HepG2 (cell line): ENCODE results near the gene MACROD2. TPM values are rescaled to one million over a fixed set of nuclear protein-coding genes. Genes with fewer than 3 reads are reported as not detected.

Experiments used
- CBX1 ChIP-seq: IDR thresholded peaks from one replicate; pipeline ENCODE4 v1.6.1; 2016; ENCODE audit warnings: antibody characterized with exemption, low read depth
- CBX5 ChIP-seq: sonication (generic); formaldehyde crosslinking; IDR thresholded peaks from 2 replicates; pipeline ENCODE4 v1.4.0; 2020; ENCODE audit warnings: missing genetic modification reagents, borderline replicate concordance
- EP300 ChIP-seq, 3 experiments: sonication (generic) in 1 of 3; formaldehyde crosslinking in 1 of 3; IDR thresholded peaks; 2 replicates each; pipeline versions ENCODE4 v1.5.1 to v1.6.1; 2011 to 2020; ENCODE audit warnings: low read depth in 2 of 3, low read length in 2 of 3, borderline replicate concordance in 1 of 3, improper control_type of control experiment in 1 of 3, mild to moderate bottlenecking in 1 of 3, missing genetic modification reagents in 1 of 3, moderate library complexity in 1 of 3
- HCFC1 ChIP-seq: fragments of 150-350 bp; IDR thresholded peaks from 2 replicates; pipeline ENCODE4 v1.6.1; 2014; ENCODE audit warnings: low read depth, low read length
- MEIS1 ChIP-seq: sonication (generic); formaldehyde crosslinking; IDR thresholded peaks from 2 replicates; pipeline ENCODE4 v1.9.0; 2021; ENCODE audit warnings: mild to moderate bottlenecking, missing genetic modification reagents, moderate library complexity, borderline replicate concordance
- SP5 ChIP-seq: IDR thresholded peaks from 2 replicates; pipeline ENCODE4 v1.6.1; 2016; ENCODE audit warnings: low read depth, borderline replicate concordance
- ZFYVE20 ChIP-seq: sonication (generic); formaldehyde crosslinking; IDR thresholded peaks from 2 replicates; pipeline ENCODE4 v1.8.0; 2023; ENCODE audit warnings: low read depth, mild to moderate bottlenecking, moderate library complexity, missing genetic modification reagents, borderline replicate concordance
- ZNF205 ChIP-seq: IDR thresholded peaks from 2 replicates; pipeline ENCODE4 v1.6.1; 2018; ENCODE audit warnings: missing biosample characterization, missing genetic modification reagents
- ZNF253 ChIP-seq: sonication (generic); formaldehyde crosslinking; IDR thresholded peaks from 2 replicates; pipeline ENCODE4 v1.8.0; 2022; ENCODE audit warnings: mild to moderate bottlenecking, missing genetic modification reagents, borderline replicate concordance
- ZNF280D ChIP-seq: sonication (generic); formaldehyde crosslinking; IDR thresholded peaks from 2 replicates; pipeline ENCODE4 v1.5.1; 2020; ENCODE audit warnings: mild to moderate bottlenecking, missing genetic modification reagents
- ZNF619 ChIP-seq: sonication (generic); formaldehyde crosslinking; IDR thresholded peaks from 2 replicates; pipeline ENCODE4 v1.4.0; 2020; ENCODE audit warnings: mild to moderate bottlenecking, missing genetic modification reagents
- ZNF746 ChIP-seq: sonication (generic); formaldehyde crosslinking; IDR thresholded peaks from 2 replicates; pipeline ENCODE4 v1.8.0; 2022; ENCODE audit warnings: mild to moderate bottlenecking, missing genetic modification reagents
- ZNF773 ChIP-seq: sonication (generic); formaldehyde crosslinking; IDR thresholded peaks from 2 replicates; pipeline ENCODE4 v1.4.0; 2020; ENCODE audit warnings: missing genetic modification reagents, borderline replicate concordance
- ZNF776 ChIP-seq: sonication (generic); formaldehyde crosslinking; IDR thresholded peaks from 2 replicates; pipeline ENCODE4 v1.4.0; 2020; ENCODE audit warnings: mild to moderate bottlenecking, missing genetic modification reagents
- polyA plus RNA-seq, 8 experiments: library from polyadenylated mRNA; depleted of rRNA in 3 of 8; stranded (reverse) in 7 of 8; unstranded in 1 of 8; fragments of >200 nt; fragmentation: Illumina TruSeq in 4 of 8; extraction: Trizol in 4 of 8; gene quantifications; 2 replicates each; pipeline versions ENCODE4 v1.2.1 to v1.2.3, GENCODE V29; 2011 to 2016; ENCODE audit warnings: low read depth in 4 of 8, missing spikeins in 1 of 8, mixed read lengths in 1 of 8; ENCODE audit not compliant: insufficient read depth in 1 of 8
- total RNA-seq, 5 experiments: library from RNA; depleted of rRNA; stranded (reverse); fragments of >200 nt; fragmentation: Illumina TruSeq; extraction: Trizol; gene quantifications; 2 replicates each; pipeline ENCODE4 v1.2.3, GENCODE V29; 2016; ENCODE audit warnings: low read depth in 1 of 5
- TF ChIP-seq, protein P1 (sequence below): sonication (generic); formaldehyde crosslinking; IDR thresholded peaks from 2 replicates; pipeline ENCODE4 v1.8.1; 2023; ENCODE audit warnings: mild to moderate bottlenecking, missing genetic modification reagents
- TF ChIP-seq, protein P2 (sequence below): sonication (generic); formaldehyde crosslinking; IDR thresholded peaks from 2 replicates; pipeline ENCODE4 v1.5.0; 2020; ENCODE audit warnings: mild to moderate bottlenecking, missing genetic modification reagents, borderline replicate concordance

Gene MACROD2
- total and polyA plus RNA-seq, 2 of the 13 experiments (the other 11 are each of a cell fraction or from before 2014, with no cell fraction given) = 0.13 to 0.51 TPM

- TF ChIP-seq ZNF776 (CRISPR knock-in tag) (no peak), CBX1 (peak; percentile 83), ZNF619 (CRISPR knock-in tag) (no peak), ZNF253 (CRISPR knock-in tag) (no peak), ZFYVE20 (CRISPR knock-in tag) (no peak), ZNF280D (CRISPR knock-in tag) (peak; percentile 80), EP300 (IDR thresholded peaks at IDR 0.05; ENCODE audit: low read depth in 2 of 2, low read length in 2 of 2) (peak; percentile 93 to 99; a peak in 3 of 4 replicates), EP300 (CRISPR knock-in tag; IDR thresholded peaks at IDR 0.05; ENCODE audit: borderline replicate concordance) (peak; percentile 100), ZNF773 (CRISPR knock-in tag) (no peak), SP5 (peak; percentile 49; the same call in 1 of the 2 replicates), ZNF205 (CRISPR knock-in tag) (peak; percentile 88), MEIS1 (CRISPR knock-in tag) (peak; percentile 81), ZNF746 (CRISPR knock-in tag) (no peak), HCFC1 (no peak), CBX5 (CRISPR knock-in tag) (peak; percentile 76; the same call in 1 of the 2 replicates)
- TF ChIP-seq, protein P1, sequence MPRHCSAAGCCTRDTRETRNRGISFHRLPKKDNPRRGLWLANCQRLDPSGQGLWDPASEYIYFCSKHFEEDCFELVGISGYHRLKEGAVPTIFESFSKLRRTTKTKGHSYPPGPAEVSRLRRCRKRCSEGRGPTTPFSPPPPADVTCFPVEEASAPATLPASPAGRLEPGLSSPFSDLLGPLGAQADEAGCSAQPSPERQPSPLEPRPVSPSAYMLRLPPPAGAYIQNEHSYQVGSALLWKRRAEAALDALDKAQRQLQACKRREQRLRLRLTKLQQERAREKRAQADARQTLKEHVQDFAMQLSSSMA (CRISPR knock-in tag) = peak; percentile 68; the same call in 1 of the 2 replicates
- TF ChIP-seq, protein P2, sequence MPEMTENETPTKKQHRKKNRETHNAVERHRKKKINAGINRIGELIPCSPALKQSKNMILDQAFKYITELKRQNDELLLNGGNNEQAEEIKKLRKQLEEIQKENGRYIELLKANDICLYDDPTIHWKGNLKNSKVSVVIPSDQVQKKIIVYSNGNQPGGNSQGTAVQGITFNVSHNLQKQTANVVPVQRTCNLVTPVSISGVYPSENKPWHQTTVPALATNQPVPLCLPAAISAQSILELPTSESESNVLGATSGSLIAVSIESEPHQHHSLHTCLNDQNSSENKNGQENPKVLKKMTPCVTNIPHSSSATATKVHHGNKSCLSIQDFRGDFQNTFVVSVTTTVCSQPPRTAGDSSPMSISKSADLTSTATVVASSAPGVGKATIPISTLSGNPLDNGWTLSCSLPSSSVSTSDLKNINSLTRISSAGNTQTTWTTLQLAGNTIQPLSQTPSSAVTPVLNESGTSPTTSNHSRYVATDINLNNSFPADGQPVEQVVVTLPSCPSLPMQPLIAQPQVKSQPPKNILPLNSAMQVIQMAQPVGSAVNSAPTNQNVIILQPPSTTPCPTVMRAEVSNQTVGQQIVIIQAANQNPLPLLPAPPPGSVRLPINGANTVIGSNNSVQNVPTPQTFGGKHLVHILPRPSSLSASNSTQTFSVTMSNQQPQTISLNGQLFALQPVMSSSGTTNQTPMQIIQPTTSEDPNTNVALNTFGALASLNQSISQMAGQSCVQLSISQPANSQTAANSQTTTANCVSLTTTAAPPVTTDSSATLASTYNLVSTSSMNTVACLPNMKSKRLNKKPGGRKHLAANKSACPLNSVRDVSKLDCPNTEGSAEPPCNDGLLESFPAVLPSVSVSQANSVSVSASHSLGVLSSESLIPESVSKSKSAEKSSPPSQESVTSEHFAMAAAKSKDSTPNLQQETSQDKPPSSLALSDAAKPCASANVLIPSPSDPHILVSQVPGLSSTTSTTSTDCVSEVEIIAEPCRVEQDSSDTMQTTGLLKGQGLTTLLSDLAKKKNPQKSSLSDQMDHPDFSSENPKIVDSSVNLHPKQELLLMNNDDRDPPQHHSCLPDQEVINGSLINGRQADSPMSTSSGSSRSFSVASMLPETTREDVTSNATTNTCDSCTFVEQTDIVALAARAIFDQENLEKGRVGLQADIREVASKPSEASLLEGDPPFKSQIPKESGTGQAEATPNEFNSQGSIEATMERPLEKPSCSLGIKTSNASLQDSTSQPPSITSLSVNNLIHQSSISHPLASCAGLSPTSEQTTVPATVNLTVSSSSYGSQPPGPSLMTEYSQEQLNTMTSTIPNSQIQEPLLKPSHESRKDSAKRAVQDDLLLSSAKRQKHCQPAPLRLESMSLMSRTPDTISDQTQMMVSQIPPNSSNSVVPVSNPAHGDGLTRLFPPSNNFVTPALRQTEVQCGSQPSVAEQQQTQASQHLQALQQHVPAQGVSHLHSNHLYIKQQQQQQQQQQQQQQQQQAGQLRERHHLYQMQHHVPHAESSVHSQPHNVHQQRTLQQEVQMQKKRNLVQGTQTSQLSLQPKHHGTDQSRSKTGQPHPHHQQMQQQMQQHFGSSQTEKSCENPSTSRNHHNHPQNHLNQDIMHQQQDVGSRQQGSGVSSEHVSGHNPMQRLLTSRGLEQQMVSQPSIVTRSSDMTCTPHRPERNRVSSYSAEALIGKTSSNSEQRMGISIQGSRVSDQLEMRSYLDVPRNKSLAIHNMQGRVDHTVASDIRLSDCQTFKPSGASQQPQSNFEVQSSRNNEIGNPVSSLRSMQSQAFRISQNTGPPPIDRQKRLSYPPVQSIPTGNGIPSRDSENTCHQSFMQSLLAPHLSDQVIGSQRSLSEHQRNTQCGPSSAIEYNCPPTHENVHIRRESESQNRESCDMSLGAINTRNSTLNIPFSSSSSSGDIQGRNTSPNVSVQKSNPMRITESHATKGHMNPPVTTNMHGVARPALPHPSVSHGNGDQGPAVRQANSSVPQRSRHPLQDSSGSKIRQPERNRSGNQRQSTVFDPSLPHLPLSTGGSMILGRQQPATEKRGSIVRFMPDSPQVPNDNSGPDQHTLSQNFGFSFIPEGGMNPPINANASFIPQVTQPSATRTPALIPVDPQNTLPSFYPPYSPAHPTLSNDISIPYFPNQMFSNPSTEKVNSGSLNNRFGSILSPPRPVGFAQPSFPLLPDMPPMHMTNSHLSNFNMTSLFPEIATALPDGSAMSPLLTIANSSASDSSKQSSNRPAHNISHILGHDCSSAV (CRISPR knock-in tag) = no peak
Measured at GRCh38 chr20:14984768-14985622, 989.7 kb downstream of the MACROD2 start (continued).
